AG09319 (cell line): Measurements from ENCODE around the gene OR2M2.

Experiments used
- DNase-seq: peaks from one replicate; pipeline ENCODE4 v3.0.0-alpha.2; 2010; ENCODE audit warnings: low read depth; ENCODE audit errors: extremely low read depth
- CTCF ChIP-seq: IDR thresholded peaks from 2 replicates; pipeline ENCODE4 v1.5.1; 2011; ENCODE audit warnings: low read depth, mild to moderate bottlenecking, inconsistent platforms, low read length, moderate library complexity

OR2M2 gene

GRCh38 chr1:248174521-248174920 lies at the start of gene OR2M2:
Gene OR2M2, plus strand, starts transcription at chr1:248174821. Its CDS starts 5,165 bp downstream, at chr1:248179986.
- TF ChIP-seq CTCF = no peak
- no peak for DNase-seq

GRCh38 chr1:248127653-248128052 lies 47.0 kb upstream of the OR2M2 start:
- TF ChIP-seq CTCF = no peak

GRCh38 chr1:248136811-248137210 lies 37.8 kb upstream of the OR2M2 start:
- no peak for TF ChIP-seq CTCF
- DNase-seq = no peak

More at GRCh38 chr1:248127653-248128052, 47.0 kb upstream of the OR2M2 start:
- no peak for DNase-seq

- TF ChIP-seq CTCF = no peak
- DNase-seq = no peak
These were observed 33.8 kb upstream of the OR2M2 start for GRCh38 chr1:248140846-248141245.

GRCh38 chr1:248143311-248143710 lies 31.3 kb upstream of the OR2M2 start:
- no peak for TF ChIP-seq CTCF
- no peak for DNase-seq

GRCh38 chr1:248144513-248145198 lies 30.0 kb upstream of the OR2M2 start, which contains the start of gene OR2M5:
Gene OR2M5, plus strand, starts transcription at chr1:248145148. Its CDS starts 0 bp downstream, at chr1:248145148.
- DNase-seq = no peak
- no peak for TF ChIP-seq CTCF

GRCh38 chr1:248152056-248152827 lies 22.4 kb upstream of the OR2M2 start:
- no peak for TF ChIP-seq CTCF
- DNase-seq = no peak
